Transverse colon (tissue), 4 donors: ENCODE results near the gene UBXN1. TPM values are rescaled to one million over a fixed set of nuclear protein-coding genes. Genes with fewer than 3 reads are reported as not detected.

Source experiments
- DNase-seq: peaks from one replicate; pipeline ENCODE4 v3.0.0-alpha.2; 2019
- H3K27ac ChIP-seq, 4 donors: fragments of 200-600 bp; sonication (generic); 2 replicates each; pipeline ENCODE4 v1.5.1; 2016 to 2018; ENCODE audit warnings: inconsistent platforms in 4 of 4
- H3K27me3 ChIP-seq: fragments of 200-600 bp; sonication (generic); 2 replicates; pipeline ENCODE4 v1.5.1; 2017; ENCODE audit warnings: inconsistent platforms
- H3K36me3 ChIP-seq, 4 donors: fragments of 200-600 bp; sonication (generic); 2 replicates each; pipeline ENCODE4 v1.5.1; 2017 to 2019; ENCODE audit warnings: inconsistent platforms in 4 of 4
- H3K4me1 ChIP-seq, 4 donors: fragments of 200-600 bp; sonication (generic); 2 replicates each; pipeline ENCODE4 v1.5.1; 2017 to 2020; ENCODE audit warnings: inconsistent platforms in 4 of 4
- H3K4me3 ChIP-seq, 4 donors: fragments of 200-600 bp; sonication (generic); 1 replicate in 1 of 4; 2 replicates in 3 of 4; pipeline versions ENCODE4 v1.5.1 to v1.6.1; 2017 to 2019; ENCODE audit warnings: inconsistent platforms in 4 of 4
- H3K9me3 ChIP-seq, 2 donors: fragments of 200-600 bp; sonication (generic); 2 replicates each; pipeline ENCODE4 v1.5.1; 2017 to 2019; ENCODE audit warnings: inconsistent platforms in 2 of 2
- EP300 ChIP-seq: sonication (generic); formaldehyde crosslinking; IDR thresholded peaks from one replicate; pipeline ENCODE4 v1.6.1; 2017; ENCODE audit warnings: antibody characterized with exemption, low read depth
- POLR2A ChIP-seq: fragments of 450-650 bp; IDR thresholded peaks from one replicate; pipeline ENCODE4 v1.6.1; 2016; ENCODE audit warnings: antibody characterized with exemption, mild to moderate bottlenecking, moderate library complexity
- POLR2AphosphoS5 ChIP-seq, 3 donors: sonication (generic); formaldehyde crosslinking; IDR thresholded peaks; one replicate each; pipeline ENCODE4 v1.6.1; 2016; ENCODE audit warnings: antibody characterized with exemption in 3 of 3
- WGBS, 2 donors: methylation state at CpG; one replicate each; pipeline ENCODE4 v1.1.5; 2018; ENCODE audit warnings: low coverage in 1 of 2; 5-methylcytosine and 5-hydroxymethylcytosine counted together
- in situ Hi-C, 4 donors: fragments of 200-750 bp; cut with MboI; loops; one replicate each; pipeline versions ENCODE4 v1.15.0 to v1.15.1; 2017; ENCODE audit warnings: low sequenced_read_pairs in 3 of 4, low pct_ligation_motif_present in 1 of 4, low pct_unique_long_range_greater_than_20kb in 1 of 4
- intact Hi-C: fragments of 100-400 bp; cut with DNase I; formaldehyde crosslinking; loops from one replicate; pipeline ENCODE4 v1.15.1; 2023; ENCODE audit warnings: low total_unique reads
- total RNA-seq, 4 donors: library from RNA; depleted of rRNA; stranded (reverse); fragments of >200 nt; gene quantifications; one replicate each; pipeline ENCODE4 v1.1.0, GENCODE V29; 2016
- TF ChIP-seq, protein P1 (sequence below), 5 experiments: fragments of 200-600 bp in 3 of 5; fragments of 450-650 bp in 2 of 5; sonication (generic) in 3 of 5; IDR thresholded peaks; 1 replicate in 2 of 5; 2 replicates in 3 of 5; pipeline ENCODE4 v1.5.1; 2016 to 2017; ENCODE audit warnings: antibody characterized with exemption in 5 of 5, inconsistent platforms in 3 of 5, mild to moderate bottlenecking in 2 of 5, moderate library complexity in 1 of 5

Gene UBXN1
- total RNA-seq, 4 donors from 2014 or later: 129 to 219 (median 142) TPM

DNA sequence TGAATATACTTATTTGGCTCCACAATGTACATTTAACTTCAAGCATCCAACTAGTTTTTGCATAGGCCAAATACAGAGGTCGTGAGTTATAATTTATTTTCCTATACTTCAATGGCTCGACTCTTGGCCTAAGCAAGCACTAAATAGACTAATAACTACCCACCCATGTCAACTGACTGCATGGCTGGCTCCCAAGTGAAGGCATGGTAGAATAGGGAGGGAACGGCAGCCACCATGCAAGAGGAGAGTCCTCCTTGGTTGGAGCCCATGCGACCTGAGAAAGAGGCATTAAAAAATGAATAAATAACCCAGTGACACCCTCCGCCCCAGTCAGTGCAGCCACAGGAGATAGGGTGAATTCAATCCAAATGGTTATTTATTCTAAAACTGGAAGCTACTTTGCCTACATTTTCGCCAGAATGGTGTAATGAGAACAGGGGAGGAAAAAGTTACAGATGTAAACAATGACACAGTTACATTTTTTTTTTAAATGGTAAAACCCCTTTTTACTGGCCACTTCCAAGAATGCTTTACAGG, 33.5 kb upstream of the UBXN1 start:
- in situ Hi-C loops (no loop called here), intact Hi-C loops (no loop called here)
- Histone ChIP-seq H3K36me3 (peaks cover 0 to 48% (median 9%) of the 10 kb centered on the region in 4 donors), H3K27me3 (no peaks in the 10 kb centered on the region), H3K27ac (peak overlapping the region; percentile 62 to 68 (median 66)), H3K4me1 (peaks cover 14 to 46% (median 22%) of the 10 kb centered on the region in 4 donors), H3K4me3 (no peak overlapping the region), H3K9me3 (no peaks in the 10 kb centered on the region)
- WGBS, 2 donors: 77 to 87% methylated on average over 4 to 6 of the region's 6 CpGs
- DNase-seq: no peak
- TF ChIP-seq, protein P1, sequence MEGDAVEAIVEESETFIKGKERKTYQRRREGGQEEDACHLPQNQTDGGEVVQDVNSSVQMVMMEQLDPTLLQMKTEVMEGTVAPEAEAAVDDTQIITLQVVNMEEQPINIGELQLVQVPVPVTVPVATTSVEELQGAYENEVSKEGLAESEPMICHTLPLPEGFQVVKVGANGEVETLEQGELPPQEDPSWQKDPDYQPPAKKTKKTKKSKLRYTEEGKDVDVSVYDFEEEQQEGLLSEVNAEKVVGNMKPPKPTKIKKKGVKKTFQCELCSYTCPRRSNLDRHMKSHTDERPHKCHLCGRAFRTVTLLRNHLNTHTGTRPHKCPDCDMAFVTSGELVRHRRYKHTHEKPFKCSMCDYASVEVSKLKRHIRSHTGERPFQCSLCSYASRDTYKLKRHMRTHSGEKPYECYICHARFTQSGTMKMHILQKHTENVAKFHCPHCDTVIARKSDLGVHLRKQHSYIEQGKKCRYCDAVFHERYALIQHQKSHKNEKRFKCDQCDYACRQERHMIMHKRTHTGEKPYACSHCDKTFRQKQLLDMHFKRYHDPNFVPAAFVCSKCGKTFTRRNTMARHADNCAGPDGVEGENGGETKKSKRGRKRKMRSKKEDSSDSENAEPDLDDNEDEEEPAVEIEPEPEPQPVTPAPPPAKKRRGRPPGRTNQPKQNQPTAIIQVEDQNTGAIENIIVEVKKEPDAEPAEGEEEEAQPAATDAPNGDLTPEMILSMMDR (IDR thresholded peaks at IDR 0.05): no peak
- no peak for TF ChIP-seq POLR2AphosphoS5 (IDR thresholded peaks at IDR 0.05)
- TF ChIP-seq POLR2A: no peak
- TF ChIP-seq EP300: no peak

DNA sequence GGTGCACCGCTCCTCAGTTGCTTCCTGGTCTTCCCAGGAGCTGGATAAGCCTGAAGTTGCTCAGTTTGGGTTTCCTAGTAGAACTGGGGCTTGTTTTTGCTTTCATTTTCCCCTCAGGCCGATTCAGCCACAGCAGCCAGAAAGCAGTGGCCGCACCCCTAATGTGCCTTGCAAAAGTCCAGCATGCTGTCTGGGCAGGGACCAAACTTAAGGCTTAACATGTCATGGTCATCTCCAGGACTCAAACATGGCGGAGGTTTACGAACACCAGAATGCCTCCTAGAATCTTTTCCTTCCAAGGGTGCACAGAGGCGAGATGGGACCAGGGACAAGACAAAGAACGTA, 31.1 kb upstream of the UBXN1 start:
- Histone ChIP-seq H3K4me1 (peaks cover 32 to 62% (median 36%) of the 10 kb centered on the region in 4 donors), H3K4me3 (peak overlapping the region; percentile 50 to 71 (median 53)), H3K27me3 (no peaks in the 10 kb centered on the region), H3K36me3 (peaks cover 0 to 24% (median 0%) of the 10 kb centered on the region in 4 donors), H3K27ac (peak overlapping the region; percentile 93 to 98 (median 96)), H3K9me3 (no peaks in the 10 kb centered on the region)
- TF ChIP-seq POLR2AphosphoS5 (IDR thresholded peaks at IDR 0.05) (no peak), POLR2A (no peak), EP300 (no peak)
- 62% methylated on average over 7 of the region's 7 CpGs; no CpG with 5 or more reads in 1 of the 2 donors for WGBS, 2 donors
- intact Hi-C loops: no loop called here
- no peak for DNase-seq
- in situ Hi-C loops: no loop called here

DNA sequence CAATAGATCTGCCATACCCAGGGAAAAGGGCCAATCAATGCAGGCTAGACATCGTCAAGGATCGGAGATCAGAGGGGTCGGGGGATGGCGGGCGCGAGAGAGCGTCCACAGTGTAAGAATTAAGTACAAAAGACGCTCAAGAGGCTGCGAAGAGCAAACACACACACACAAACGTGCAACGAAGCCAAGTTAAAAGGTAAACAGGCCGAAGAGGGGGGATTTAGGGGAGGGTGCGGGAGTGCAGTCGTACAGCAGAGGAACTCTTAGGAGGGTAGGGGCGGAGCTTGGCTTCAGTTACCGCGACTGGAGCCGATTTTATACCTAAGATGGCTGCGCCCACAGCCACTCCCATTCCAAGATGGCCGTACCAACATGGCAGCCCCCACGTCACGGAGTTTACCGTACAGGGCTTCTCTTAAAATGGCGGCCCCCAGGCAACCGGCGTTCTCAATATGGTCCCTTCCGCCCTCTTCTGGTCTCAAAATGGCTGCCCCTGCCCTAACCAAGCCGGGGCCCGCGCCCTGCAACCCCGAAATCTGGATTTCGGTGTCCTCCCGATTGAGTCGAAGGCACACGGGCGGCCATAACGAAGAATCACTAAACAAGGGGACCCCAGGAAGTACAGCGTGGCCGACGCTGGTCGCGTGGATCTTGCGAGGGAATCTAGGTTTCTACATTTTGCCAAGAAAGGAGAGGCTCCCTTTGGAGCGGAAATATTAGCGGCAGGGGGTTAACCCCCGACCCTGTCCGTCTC, 30.6 kb upstream of the UBXN1 start:
- Histone ChIP-seq H3K27me3 (no peaks in the 10 kb centered on the region), H3K4me3 (peak overlapping the region; percentile 50 to 71 (median 53)), H3K36me3 (peaks cover 0 to 20% (median 0%) of the 10 kb centered on the region in 4 donors), H3K9me3 (no peaks in the 10 kb centered on the region), H3K4me1 (peaks cover 33 to 63% (median 40%) of the 10 kb centered on the region in 4 donors), H3K27ac (peak overlapping the region; percentile 93 to 98 (median 96))
- TF ChIP-seq, protein P1 (IDR thresholded peaks at IDR 0.05): peak in 3 of 5 experiments; percentile 15 to 30 (median 17)
- peak; percentile 45 to 91 (median 88) for TF ChIP-seq POLR2AphosphoS5 (IDR thresholded peaks at IDR 0.05)
- TF ChIP-seq EP300: no peak
- peak; percentile 92 for TF ChIP-seq POLR2A
- peak; percentile 98 for DNase-seq
- intact Hi-C loops: no loop called here
- WGBS, 2 donors: 0 to 2% methylated on average over 15 to 47 of the region's 47 CpGs
- in situ Hi-C loops: no loop called here

DNA sequence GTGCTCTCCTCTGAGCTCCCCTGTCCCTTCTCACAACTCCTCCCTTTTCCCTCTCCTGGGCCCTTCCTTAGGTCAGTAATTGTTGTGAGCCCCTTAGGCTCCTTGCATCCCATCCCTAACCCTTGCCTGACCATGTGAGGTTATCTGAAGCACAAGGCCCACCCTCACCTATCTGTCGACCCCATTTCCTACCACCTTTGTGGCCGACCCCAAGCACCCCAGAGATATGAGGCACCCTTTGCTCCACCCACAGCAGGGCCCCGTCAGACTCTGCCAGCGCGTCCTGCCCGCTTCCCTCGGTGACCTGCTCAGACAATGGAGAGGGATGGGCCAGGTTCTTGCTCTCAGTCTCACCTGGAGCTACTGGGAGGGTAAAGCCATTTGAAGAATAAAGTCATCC, 29.9 kb upstream of the UBXN1 start:
- peaks cover 33 to 57% (median 40%) of the 10 kb centered on the region in 4 donors for H3K4me1 ChIP-seq
- 0 to 2% methylated on average over 2 to 7 of the region's 7 CpGs for WGBS, 2 donors
- TF ChIP-seq POLR2A (no peak), EP300 (no peak), POLR2AphosphoS5 (IDR thresholded peaks at IDR 0.05) (no peak)
- TF ChIP-seq, protein P1 (IDR thresholded peaks at IDR 0.05): no peak

More for the DNA sequence above, 29.9 kb upstream of the UBXN1 start:
- peak overlapping the region; percentile 93 to 98 (median 96) for H3K27ac ChIP-seq
- DNase-seq: peak; percentile 54
- in situ Hi-C loops (no loop called here), intact Hi-C loops (no loop called here)
- H3K27me3 ChIP-seq: no peaks in the 10 kb centered on the region
- H3K36me3 ChIP-seq: peaks cover 0 to 14% (median 0%) of the 10 kb centered on the region in 4 donors
- H3K4me3 ChIP-seq: peak overlapping the region; percentile 30 to 71 (median 51)
- H3K9me3 ChIP-seq: no peaks in the 10 kb centered on the region
